H54 (cell line): ENCODE data around the gene LTB4R.
"Not testable (repeated sequence)": the region's sequence is repeated elsewhere in the genome, so short reads cannot be mapped to it uniquely, and the experiment has no call there.

Experiments
- DNase-seq: peaks from one replicate; pipeline ENCODE4 v3.0.0; 2011; ENCODE audit warnings: low spot score, mixed read lengths; ENCODE audit not compliant: insufficient read length
- FAIRE-seq: peaks from 3 replicates; lab custom pipeline; 2011; peaks lifted over from hg19 to GRCh38; lab: Jason Lieb, UNC
- POLR2A ChIP-seq: IDR thresholded peaks from 2 replicates; pipeline ENCODE4 v1.6.1; 2011; ENCODE audit warnings: low read depth, mild to moderate bottlenecking, low read length

Gene LTB4R

GRCh38 chr14:24315243-24315806 is 4.0 kb downstream of the LTB4R start:
- TF ChIP-seq POLR2A = no peak
- no peak for FAIRE-seq
- no peak for DNase-seq

- TF ChIP-seq POLR2A = no peak
- DNase-seq (no peak), FAIRE-seq (no peak)
Observed at GRCh38 chr14:24315807-24316596, 4.7 kb downstream of the LTB4R start.

GRCh38 chr14:24316597-24316950 is 5.3 kb downstream of the LTB4R start:
- no peak for FAIRE-seq
- TF ChIP-seq POLR2A = no peak

GRCh38 chr14:24317141-24317928 is 6.0 kb downstream of the LTB4R start:
- FAIRE-seq = no peak
- DNase-seq = peak; percentile 64
- TF ChIP-seq POLR2A = no peak

More at GRCh38 chr14:24316597-24316950, 5.3 kb downstream of the LTB4R start:
- no peak for DNase-seq

GRCh38 chr14:24321212-24321975 is 10.1 kb downstream of the LTB4R start:
- no peak for TF ChIP-seq POLR2A
- no peak for DNase-seq
- FAIRE-seq = no peak

GRCh38 chr14:24322672-24323071 is 11.4 kb downstream of the LTB4R start:
- no peak for TF ChIP-seq POLR2A
- DNase-seq = no peak
- no peak for FAIRE-seq

- no peak for FAIRE-seq
- no peak for DNase-seq
- TF ChIP-seq POLR2A = no peak
Observed at GRCh38 chr14:24323341-24323740, 12.0 kb downstream of the LTB4R start.

GRCh38 chr14:24324024-24324423 is 12.7 kb downstream of the LTB4R start:
- no peak for FAIRE-seq

GRCh38 chr14:24325041-24325530 is 13.8 kb downstream of the LTB4R start:
- FAIRE-seq (no peak), DNase-seq (no peak)
- TF ChIP-seq POLR2A = no peak

More at GRCh38 chr14:24324024-24324423, 12.7 kb downstream of the LTB4R start:
- no peak for TF ChIP-seq POLR2A
- DNase-seq = no peak

GRCh38 chr14:24325963-24326362 is 14.7 kb downstream of the LTB4R start:
- no peak for FAIRE-seq
- no peak for TF ChIP-seq POLR2A
- no peak for DNase-seq

GRCh38 chr14:24327303-24327702 is 16.0 kb downstream of the LTB4R start:
- no peak for TF ChIP-seq POLR2A
- no peak for DNase-seq
- no peak for FAIRE-seq

GRCh38 chr14:24327914-24328313 is 16.6 kb downstream of the LTB4R start:
- not testable (repeated sequence) for FAIRE-seq, DNase-seq

GRCh38 chr14:24329073-24329663 is 17.9 kb downstream of the LTB4R start:
- no peak for FAIRE-seq
- DNase-seq = no peak
- no peak for TF ChIP-seq POLR2A
